GM12891 (cell line): Measurements from ENCODE around the gene COL4A2.

Source experiments
- PAX5 ChIP-seq: IDR thresholded peaks from 2 replicates; pipeline ENCODE4 v1.6.1; 2011; ENCODE audit warnings: low read length, moderate library complexity, mild to moderate bottlenecking; ENCODE audit not compliant: insufficient read depth, severe bottlenecking
- POLR2A ChIP-seq: IDR thresholded peaks from 2 replicates; pipeline ENCODE4 v1.6.1; 2011; ENCODE audit warnings: low read depth, low read length, control low read depth
- POLR2AphosphoS5 ChIP-seq: IDR thresholded peaks from 2 replicates; pipeline ENCODE4 v1.6.1; 2011; ENCODE audit warnings: low read depth, low read length, control low read depth
- SPI1 ChIP-seq: IDR thresholded peaks from 2 replicates; pipeline ENCODE4 v1.6.1; 2011; ENCODE audit warnings: low read depth, low read length, control low read depth
- TAF1 ChIP-seq: IDR thresholded peaks from 2 replicates; pipeline ENCODE4 v1.6.1; 2011; ENCODE audit warnings: low read depth, low read length, control low read depth

GRCh38 chr13:110546378-110546777, 239.3 kb downstream of the COL4A2 start:
- TF ChIP-seq POLR2A (no peak), POLR2AphosphoS5 (no peak), PAX5 (no peak), TAF1 (no peak), SPI1 (no peak)
